Measurements from ENCODE around the gene OXGR1. TPM values are rescaled to one million over a fixed set of nuclear protein-coding genes. Genes with fewer than 3 reads are reported as not detected.
A peak's percentile ranks its signal among the peaks of the same experiment; 100 is the strongest.

Gene OXGR1
- total RNA-seq (not detected in 2 replicates), polyA plus RNA-seq (not detected in 2 replicates), polyA minus RNA-seq (not detected in 2 replicates), Bru-seq, nascent RNA (not detected), BruChase-seq, experiment 1, labeled RNA remaining after a 6-hour chase (not detected), BruChase-seq, experiment 2, labeled RNA remaining after a 2-hour chase (not detected)
- not detected in 2 replicates for polyA plus RNA-seq (2011; cell fraction: cytosol; rRNA removed)
- polyA plus RNA-seq (2011; cell fraction: nucleus; rRNA removed), result not detected in 2 replicates
- polyA plus RNA-seq (2012), result not detected in 2 replicates
- not detected for polyA minus RNA-seq (2011; cell fraction: cytosol; rRNA and poly(A)+ RNA removed)
- not detected in 2 replicates for polyA minus RNA-seq (2011; cell fraction: nucleus; rRNA and poly(A)+ RNA removed)
- long read RNA-seq, result 0 reads

DNA sequence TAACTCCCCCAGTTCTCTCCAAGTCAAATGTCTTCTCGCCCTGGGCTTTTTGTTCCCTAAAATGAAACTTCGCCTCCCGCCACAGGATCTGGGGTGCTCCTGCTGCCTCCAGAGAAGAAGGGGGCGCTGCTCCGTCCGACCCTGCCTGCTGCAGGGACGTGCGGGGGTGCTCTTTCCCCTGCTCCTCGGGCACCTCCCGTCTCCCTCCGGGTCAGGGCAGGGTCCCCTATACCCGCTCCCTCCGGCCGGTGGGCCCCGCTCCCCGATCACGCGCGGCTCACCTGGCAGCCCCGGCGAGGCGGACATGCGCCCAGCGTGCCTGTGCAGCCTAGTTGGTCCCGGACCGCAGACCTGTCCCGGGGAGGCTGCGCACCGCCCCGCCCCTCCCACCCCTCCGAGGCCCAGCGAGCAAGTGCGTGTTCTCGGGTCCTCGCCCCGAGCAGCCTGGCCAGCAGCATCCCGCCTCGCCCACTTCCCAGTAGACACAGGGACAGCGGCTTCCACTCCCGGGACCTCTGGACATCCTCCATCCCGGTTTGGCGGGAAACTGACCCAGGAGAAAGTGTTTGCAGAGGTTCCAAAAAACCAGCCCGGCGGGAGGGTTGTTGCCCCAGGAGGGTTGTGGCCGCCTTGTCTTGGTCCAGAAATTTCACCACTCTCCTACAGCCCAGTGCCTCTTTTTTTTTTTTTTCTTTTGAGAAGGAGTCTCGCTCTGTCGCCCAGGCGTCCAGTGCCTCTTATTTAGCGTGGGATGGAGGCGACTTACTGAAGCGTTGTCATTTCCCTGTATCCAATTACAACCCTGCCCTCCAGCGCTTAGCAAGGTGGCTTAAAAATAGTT is at the start of gene OXGR1:
TSS of gene OXGR1 (minus strand) at position 460 of the 841 bp plus-strand sequence. CDS start 6,717 bp downstream, outside the sequence.
- Histone ChIP-seq H3K27me3 (ENCODE audit: control insufficient read depth in 2 of 2, insufficient read depth in 2 of 2, low read length in 2 of 2) (peaks cover 48 to 81% of the 10 kb centered on the region in 2 experiments), H2AFZ (ENCODE audit: low read depth, low read length) (no peak within 1 kb of the TSS), H3K36me3 (ENCODE audit: control insufficient read depth in 2 of 2, extremely low read depth in 1 of 2, insufficient read depth in 2 of 2, low read length in 2 of 2) (no peaks in the 10 kb centered on the region), H3K9me1 (replicated peaks; ENCODE audit: control insufficient read depth, extremely low read depth, insufficient read depth, low read length) (no peaks in the 10 kb centered on the region), H3K9ac (replicated peaks; ENCODE audit: extremely low read depth, insufficient read depth, low read length) (no peak within 1 kb of the TSS), H3K4me1 (ENCODE audit: control insufficient read depth, extremely low read depth, insufficient read depth, low read length) (no peaks in the 10 kb centered on the region), H3K9me3 (replicated peaks; ENCODE audit: control insufficient read depth, insufficient read depth, low read length) (no peaks in the 10 kb centered on the region), H3K4me3 (replicated peaks in 1 of 3; ENCODE audit: insufficient read depth in 1 of 3, low read depth in 1 of 3, low read length in 3 of 3) (no peak within 1 kb of the TSS), H3K79me2 (ENCODE audit: control insufficient read depth, insufficient read depth, low read length) (no peaks in the 10 kb centered on the region), H4K20me1 (replicated peaks; ENCODE audit: control insufficient read depth, extremely low read depth, insufficient read depth, low read length) (no peaks in the 10 kb centered on the region), H3K27ac (ENCODE audit: insufficient read depth, low read depth, low read length) (no peak within 1 kb of the TSS), H3K4me2 (ENCODE audit: insufficient read depth, low read length) (no peak within 1 kb of the TSS)
- peak; percentile 63 for TF ChIP-seq EZH2 (IDR thresholded peaks at IDR 0.05; ENCODE audit: borderline replicate concordance, low read depth, low read length, severe bottlenecking)
- TF ChIP-seq POLR2A (IDR thresholded peaks at IDR 0.05; ENCODE audit: low read depth, low read length), result no peak
- POLR2A ChIA-PET, result no interaction called here
- DNase-seq (ENCODE audit: low read depth, low spot score) (no peak), FAIRE-seq (no peak)
- BruUV-seq (replicated peaks), result no TSS peak
- dilution Hi-C loops (cut with MboI; ENCODE audit: extremely low pct_ligation_motif_present, low sequenced_read_pairs) (no loop called here), intact Hi-C loops (cut with micrococcal nuclease) (no loop called here)
- CTCF ChIA-PET, result no interaction called here

- Histone ChIP-seq H3K4me2 (ENCODE audit: insufficient read depth, low read length) (peak overlapping the region; percentile 45), H3K4me1 (ENCODE audit: control insufficient read depth, extremely low read depth, insufficient read depth, low read length) (peaks cover 10% of the 10 kb centered on the region), H4K20me1 (replicated peaks; ENCODE audit: control insufficient read depth, extremely low read depth, insufficient read depth, low read length) (no peaks in the 10 kb centered on the region), H3K27me3 (ENCODE audit: control insufficient read depth in 2 of 2, insufficient read depth in 2 of 2, low read length in 2 of 2) (no peaks in the 10 kb centered on the region), H3K36me3 (ENCODE audit: control insufficient read depth in 2 of 2, extremely low read depth in 1 of 2, insufficient read depth in 2 of 2, low read length in 2 of 2) (no peaks in the 10 kb centered on the region), H3K9me3 (replicated peaks; ENCODE audit: control insufficient read depth, insufficient read depth, low read length) (no peaks in the 10 kb centered on the region), H3K27ac (ENCODE audit: insufficient read depth, low read depth, low read length) (peak overlapping the region; percentile 20), H3K79me2 (ENCODE audit: control insufficient read depth, insufficient read depth, low read length) (no peaks in the 10 kb centered on the region), H3K9ac (replicated peaks; ENCODE audit: extremely low read depth, insufficient read depth, low read length) (no peak overlapping the region), H3K4me3 (replicated peaks in 1 of 3; ENCODE audit: insufficient read depth in 1 of 3, low read depth in 1 of 3, low read length in 3 of 3) (no peak overlapping the region), H3K9me1 (replicated peaks; ENCODE audit: control insufficient read depth, extremely low read depth, insufficient read depth, low read length) (no peaks in the 10 kb centered on the region), H2AFZ (ENCODE audit: low read depth, low read length) (no peak overlapping the region)
- BruUV-seq (replicated peaks), result no TSS peak
- ChIA-PET CTCF (interaction anchor here (0.9 to 1.9 kb wide), 10 partner anchors 11 to 316 kb away, joined by 3 to 11 read pairs (median 3); no protein-coding TSS in a partner anchor), POLR2A (no interaction called here)
- FAIRE-seq (peak; percentile 90), DNase-seq (ENCODE audit: low read depth, low spot score) (peak; percentile 74)
- intact Hi-C loops (cut with micrococcal nuclease), result no loop called here
- TF ChIP-seq POLR2A (IDR thresholded peaks at IDR 0.05; ENCODE audit: low read depth, low read length) (no peak), GATA2 (IDR thresholded peaks at IDR 0.05; ENCODE audit: insufficient read depth, insufficient read length, low read depth, low read length) (peak; percentile 15), FOS (IDR thresholded peaks at IDR 0.05; ENCODE audit: borderline replicate concordance, insufficient read depth, low read length) (peak; percentile 77), JUN (IDR thresholded peaks at IDR 0.05; ENCODE audit: borderline replicate concordance, insufficient read depth, insufficient read length, low read depth) (peak; percentile 61)
- dilution Hi-C loops (cut with MboI; ENCODE audit: extremely low pct_ligation_motif_present, low sequenced_read_pairs), result no loop called here
These were observed 49.0 kb upstream of the OXGR1 start for GRCh38 chr13:97043302-97043701.
